ENCODE data around the gene ITPK1.

Gene ITPK1

DNA sequence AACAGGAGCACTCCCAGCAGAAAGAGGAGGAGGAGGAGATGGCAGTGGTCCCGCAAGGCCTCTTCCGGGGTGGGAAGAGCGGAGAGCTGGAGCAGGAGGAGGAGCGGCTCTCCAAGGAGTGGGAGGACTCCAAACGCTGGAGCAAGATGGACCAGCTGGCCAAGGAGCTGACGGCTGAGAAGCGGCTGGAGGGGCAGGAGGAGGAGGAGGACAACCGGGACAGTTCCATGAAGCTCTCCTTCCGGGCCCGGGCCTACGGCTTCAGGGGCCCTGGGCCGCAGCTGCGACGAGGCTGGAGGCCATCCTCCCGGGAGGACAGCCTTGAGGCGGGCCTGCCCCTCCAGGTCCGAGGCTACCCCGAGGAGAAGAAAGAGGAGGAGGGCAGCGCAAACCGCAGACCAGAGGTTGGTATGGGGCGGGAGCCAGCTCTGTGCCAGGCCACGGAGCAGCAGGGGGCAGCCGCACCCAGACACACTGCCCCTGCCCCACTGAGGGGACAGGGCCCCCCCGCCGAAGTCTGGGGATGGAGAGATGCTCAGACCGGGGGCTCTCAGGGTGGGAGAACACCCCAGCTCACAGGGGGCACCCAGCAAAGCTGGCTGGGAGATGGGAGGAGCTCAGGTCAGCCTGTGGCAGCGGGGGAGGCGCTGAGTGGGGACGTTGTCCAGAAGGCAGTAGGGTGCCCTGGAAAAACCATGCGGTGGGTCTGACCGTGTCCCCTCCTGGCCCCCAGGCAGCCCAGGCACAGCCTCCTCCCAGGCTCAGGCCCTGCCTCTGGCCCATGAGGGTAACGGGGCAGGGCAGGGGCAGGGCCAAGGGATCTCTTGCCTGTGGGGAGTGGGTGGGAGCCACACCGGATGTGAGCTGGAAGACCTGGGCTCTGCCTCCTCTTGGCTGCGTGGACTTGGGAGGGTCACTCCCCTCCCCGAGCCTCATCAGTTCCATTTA lies 183.0 kb downstream of the ITPK1 start:
- DNase-seq: no peak

- no peak for DNase-seq
Measured at GRCh38 chr14:92931681-92932447, 183.9 kb downstream of the ITPK1 start.

- no peak for DNase-seq
Measured at GRCh38 chr14:92930737-92931602, 184.8 kb downstream of the ITPK1 start.

DNA sequence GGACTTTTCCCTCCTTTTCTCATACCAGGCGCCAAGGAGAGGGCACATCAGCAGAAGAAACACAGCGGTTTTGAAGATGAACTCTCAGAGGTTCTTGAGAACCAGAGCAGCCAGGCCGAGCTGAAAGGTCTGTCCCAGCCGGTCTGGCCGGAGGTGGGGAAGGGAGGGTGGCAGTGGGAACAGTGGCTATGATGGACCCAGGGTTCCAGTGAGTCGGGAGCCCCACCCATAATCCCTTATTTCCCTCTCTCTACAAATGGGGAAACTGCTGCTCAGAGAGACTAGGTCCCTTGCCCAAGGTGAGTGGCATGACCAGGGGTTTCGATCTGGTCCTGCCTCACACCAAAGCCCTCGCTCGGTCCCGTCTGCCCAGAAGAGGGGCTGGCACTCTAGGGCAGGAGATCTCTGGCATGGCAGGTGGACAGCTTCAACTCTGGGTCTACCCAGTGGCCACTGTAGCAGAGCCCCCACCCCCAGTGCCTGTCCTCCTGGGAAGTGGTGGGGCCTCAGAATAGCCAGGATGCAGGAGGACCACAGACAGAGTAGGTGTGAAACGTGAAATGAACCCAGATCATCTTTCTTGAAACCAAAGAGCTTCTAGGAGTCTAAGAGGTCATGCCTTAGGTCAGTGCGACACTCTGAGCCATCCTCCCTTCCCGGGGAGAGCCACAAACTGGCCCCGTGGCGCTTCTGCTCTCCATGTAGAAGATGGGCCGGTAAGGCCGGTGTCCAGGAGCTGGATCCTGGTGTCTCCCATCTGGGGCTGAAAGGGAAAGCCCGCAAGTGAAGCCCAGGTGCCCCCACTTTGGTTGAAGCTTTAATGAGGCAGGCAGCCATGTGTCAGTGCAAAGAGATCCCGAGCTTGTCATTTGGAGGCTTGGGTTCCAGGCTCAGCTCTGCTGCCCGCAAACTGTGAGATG lies 185.8 kb downstream of the ITPK1 start:
- no peak for DNase-seq

DNA sequence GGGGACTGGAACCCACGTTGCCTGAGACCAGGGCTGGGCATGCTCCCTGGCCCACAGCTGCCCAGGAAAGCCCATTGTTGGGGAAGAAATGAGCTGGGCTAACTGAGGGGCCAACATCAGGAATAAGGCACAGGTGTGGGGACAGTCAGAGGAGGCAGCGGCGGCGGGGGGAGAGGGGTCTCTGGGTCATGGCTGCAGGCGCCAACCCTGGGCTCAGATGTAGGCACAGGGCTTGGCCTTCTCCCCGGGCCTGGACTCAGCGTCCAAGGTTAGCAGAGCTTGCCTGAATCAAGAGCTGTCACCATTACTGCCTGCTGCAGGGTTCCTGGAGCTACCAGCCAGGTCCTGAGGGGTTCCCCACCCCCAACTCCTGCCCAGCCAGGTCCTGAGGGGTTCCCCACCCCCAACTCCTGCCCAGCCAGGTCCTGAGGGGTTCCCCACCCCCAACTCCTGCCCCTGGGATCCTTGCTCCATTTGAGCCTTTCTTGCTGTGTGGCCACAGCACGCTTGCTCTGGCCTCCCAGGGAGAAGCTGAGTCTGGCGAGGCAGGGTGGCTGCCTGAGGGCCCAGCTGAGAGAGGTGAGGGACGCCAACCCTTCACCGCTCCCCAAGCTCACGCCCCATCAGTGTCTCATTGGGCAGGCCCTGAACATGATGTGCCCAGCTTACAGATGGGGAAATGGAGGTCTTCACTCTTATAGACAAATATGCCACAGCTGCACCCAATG lies 186.6 kb downstream of the ITPK1 start:
- DNase-seq: no peak

DNA sequence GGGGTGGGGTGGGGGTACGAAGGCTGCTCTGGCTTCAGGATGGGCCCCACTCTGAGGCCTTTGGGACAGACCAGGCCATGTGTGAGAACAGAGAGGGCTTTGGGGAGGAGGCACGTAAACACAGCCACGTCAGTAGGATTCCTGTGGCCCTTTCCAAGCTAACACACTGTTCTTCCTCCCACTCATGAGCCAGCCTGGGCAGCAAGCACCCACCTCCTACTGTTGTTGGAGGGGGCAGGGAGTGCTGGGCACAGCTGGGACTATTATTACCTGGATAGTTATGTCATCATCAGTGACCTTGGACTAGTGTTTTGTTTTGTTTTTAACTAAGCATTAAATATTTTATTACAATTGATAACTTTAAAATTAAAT lies 187.5 kb downstream of the ITPK1 start:
- no peak for DNase-seq

DNA sequence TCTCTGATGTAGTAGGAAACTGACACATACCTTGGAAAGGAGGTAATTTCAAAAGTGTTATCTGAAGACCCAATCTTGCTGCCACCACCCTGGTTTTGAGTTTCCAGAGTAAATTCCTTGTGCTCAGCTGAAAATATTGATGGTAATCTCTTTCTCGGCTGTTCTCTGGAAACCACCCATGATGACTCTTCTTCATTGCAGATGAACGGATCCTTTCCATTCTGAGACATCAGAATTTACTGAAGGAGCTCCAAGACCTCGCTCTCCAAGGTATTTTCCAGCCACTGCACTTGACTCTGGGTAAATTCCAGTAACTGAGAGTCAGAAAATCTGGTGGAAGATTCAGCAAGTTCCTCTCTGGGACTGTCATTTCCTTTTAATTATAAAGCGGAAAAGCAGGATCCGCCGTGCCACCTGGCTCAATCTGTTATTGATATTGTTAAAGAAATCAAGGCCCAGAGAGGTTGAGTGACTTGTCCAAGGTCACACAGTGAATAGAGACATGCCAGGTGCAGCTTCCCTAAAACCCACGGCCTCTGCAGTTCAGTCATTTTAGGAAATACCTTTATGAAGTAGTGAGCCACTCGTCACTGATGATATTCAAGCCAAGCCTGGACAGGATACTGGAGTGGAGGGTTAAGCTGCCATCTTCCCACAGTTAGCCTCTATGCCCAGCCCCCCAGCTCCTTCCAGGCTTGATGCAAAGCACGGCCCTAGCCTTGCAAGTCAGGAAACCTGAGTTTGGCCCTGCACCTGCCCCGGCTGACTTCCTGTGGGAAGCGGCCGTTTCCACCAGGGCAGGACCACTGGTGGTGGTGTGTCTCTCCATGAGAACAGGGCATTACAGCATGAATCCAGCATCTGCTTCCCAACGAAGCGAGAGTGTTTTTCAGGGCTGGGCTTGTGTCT lies 188.1 kb downstream of the ITPK1 start:
- DNase-seq: no peak

DNA sequence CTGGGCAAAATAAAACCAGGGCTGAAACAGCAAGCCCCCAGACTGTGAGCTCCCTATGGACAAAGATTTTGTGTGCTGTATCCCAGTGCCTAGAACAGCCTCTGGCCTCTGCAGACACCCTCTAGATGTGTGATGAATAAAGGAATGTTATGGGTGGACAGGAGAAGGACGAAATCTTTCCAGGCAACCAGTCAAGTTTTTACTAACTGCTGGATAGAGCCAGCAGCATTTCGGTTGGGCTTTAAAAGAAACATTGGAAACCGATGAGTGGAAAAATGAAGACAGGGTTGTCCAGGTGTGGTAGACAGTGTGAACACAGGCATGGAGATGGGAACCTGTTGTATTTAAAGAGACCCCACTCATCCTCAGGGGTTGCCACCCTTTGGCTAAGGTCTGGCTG lies 188.8 kb downstream of the ITPK1 start:
- DNase-seq: no peak

GRCh38 chr14:92926180-92926845 lies 189.4 kb downstream of the ITPK1 start:
- no peak for DNase-seq

GRCh38 chr14:92925446-92925845 lies 190.3 kb downstream of the ITPK1 start:
- DNase-seq: no peak

DNA sequence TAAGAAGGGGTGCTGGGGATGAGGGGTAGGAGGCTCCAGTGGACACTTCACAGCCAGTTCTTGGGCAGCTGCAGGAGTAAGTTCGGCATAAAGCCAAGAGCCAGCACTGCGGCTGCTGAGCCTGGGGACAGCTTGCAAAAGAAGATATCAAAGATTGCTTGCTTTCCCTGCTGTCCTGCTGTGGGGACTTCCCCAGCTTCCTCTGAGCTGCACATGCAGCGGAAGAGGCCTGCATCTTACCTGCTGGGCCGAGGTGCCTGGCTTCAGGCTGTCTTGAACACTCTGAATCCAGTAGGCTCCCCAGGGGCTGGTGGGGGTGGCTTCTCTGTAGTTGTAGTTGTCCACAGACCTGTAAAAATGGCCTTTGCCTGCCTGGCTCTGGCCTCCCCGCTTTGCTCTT lies 191.5 kb downstream of the ITPK1 start:
- no peak for DNase-seq

DNA sequence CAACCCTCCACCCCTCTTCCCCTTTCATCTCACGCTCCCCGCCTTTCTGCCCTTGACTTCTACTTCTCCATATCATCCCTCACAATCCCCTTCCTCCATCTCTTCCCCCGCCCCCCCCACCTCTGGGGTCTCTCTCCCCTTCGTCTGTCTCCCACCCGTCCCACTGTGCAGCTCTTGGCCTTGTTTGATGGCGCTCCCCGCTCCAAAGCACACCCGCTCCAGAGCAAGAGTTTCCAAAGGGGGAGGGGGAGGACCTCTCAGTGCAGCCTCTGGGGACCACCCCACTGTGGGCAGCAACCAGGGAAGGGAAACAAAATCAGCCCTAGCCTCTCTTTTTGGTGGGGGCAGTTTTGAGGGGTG lies 192.0 kb downstream of the ITPK1 start:
- DNase-seq: no peak

DNA sequence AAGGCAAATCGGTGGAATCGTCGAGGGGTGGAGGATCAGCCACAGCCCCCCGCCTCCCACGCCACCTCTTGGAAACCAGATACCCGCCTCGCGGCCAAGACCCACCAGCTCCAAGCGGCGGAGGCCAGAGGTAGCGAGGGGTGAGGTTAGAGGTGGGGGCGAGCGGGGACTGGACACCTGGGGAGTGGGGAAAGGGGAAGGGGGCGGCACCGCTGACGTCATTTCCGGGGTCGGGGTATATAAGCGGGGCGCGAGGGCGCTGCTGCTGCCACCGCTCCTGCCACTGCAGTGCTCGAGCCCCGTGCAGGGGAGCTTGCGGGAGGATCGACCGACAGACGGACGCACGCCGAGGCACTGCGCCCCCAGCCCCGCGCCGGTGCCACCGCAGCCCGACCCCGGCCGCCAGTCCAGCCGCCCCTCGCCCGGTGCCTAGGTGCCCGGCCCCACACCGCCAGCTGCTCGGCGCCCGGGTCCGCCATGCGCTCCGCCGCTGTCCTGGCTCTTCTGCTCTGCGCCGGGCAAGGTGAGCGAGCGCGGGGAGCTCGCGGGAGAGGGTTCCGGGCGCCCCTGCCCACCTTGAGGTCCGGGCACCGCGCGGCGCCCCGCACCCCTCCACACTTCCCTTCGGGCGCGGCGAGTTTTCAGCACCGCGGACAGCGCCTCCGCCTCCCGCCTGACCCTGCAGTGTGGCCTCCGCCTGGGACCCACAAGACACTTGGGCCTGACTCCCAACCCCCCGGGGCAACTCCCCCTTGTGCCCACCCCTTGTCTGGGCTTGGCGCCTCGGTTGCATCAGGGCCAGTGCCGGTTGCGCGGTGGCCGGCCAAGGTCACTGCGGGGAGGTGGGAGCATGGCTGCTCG lies 192.6 kb downstream of the ITPK1 start, which contains the start of gene CHGA:
CHGA (plus strand) TSS at position 268 of the 861 bp plus-strand sequence; CDS start at position 478, 210 bp downstream.
- DNase-seq: peak; percentile 59

DNA sequence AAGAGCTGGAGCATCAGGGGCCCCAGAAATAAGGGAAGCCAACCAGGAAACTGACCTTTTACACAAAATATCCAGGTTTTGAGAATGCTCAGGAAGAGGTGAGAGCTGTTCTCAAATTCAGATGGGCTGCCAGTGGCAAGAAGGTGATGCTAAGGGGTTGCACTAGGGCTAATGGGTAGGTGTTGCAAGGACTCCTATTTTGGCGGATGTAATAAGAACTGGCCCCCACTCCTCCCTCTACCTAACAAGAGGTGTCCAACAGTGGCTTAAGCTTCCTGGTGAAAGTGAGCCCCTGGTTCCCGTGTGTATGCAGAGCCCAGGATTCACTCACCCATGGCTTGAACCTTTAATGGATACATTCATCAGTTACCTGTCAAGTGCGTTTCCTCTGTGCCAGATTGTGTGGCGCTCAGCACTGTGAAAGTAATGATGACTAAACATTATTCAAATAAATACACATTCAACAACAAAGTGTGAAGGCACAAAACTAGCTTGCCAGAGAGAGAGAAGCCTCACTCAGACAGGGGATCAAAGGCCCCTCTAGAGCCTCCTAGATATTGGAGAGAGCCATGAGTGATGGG lies 193.5 kb downstream of the ITPK1 start:
- no peak for DNase-seq

- no peak for DNase-seq
Measured at GRCh38 chr14:92920001-92920400, 195.7 kb downstream of the ITPK1 start.

DNA sequence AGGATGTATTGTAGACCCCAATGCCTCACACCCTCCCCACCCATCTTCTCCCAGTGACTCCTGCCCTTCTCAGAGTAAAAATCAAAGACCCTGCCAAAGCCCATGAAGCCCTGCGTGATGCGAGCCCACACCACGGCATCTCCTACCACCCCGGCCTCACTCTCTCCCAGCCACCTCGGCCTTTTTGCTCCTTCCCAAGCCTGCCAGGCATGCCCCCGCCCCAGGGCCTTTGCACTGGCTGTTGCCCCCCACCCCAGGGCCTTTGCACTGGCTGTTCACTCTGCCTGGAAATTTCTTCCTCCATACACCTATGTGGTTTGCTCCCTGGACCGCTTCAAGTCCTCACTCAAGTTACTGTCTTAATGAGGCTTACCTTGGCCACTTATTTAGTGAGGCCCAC lies 197.8 kb downstream of the ITPK1 start:
- no peak for DNase-seq

- DNase-seq: no peak
Measured at GRCh38 chr14:92917041-92917940, 198.4 kb downstream of the ITPK1 start.

Measured in SHP77 treated with DMSO at 0.1 percent for 48 hours (cell line).